Measurements from ENCODE around the gene ISYNA1. TPM values are rescaled to one million over a fixed set of nuclear protein-coding genes. Genes with fewer than 3 reads are reported as not detected.

Gene ISYNA1
- total RNA-seq, 1 donor from 2014 or later = 178 TPM

DNA sequence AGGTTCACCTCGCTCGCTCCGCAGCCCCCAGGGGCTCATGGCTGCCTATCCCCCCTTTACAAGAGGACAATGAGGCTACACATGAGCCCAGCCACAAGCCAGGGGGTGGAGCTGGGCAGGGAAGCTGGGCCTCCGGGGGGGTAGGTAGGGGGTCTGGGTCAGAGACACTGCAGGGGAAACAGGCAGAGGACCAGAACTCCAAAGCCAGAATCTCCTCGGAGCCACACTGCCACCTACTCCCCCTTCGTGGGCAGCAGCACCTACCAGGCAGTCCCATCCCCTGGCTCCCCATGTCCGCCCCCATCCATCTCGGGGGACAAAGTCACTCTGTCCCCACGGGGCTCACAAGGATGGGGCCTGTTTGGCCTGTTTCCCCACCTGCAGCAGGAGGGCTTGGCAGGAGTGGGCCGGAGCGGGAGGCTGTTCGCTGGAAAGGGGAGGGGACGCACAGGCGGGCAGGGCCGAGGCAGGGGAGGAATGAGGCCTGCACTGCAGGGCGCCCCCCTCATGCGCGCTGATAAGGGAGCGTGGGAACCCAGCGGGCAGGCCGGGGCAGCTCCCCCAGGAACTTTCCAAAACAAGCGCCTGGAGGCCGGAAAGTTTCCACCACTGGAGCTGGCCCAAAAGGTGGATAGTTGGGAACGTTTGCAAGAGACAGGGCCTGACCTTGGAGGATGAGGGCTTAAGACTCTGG lies 545 bp upstream of the ISYNA1 start:
- Mint-ChIP-seq H3K27ac (ENCODE audit: unreplicated experiment) (peak overlapping the region; percentile 89), H3K4me3 (ENCODE audit: unreplicated experiment) (peak overlapping the region; percentile 58)

DNA sequence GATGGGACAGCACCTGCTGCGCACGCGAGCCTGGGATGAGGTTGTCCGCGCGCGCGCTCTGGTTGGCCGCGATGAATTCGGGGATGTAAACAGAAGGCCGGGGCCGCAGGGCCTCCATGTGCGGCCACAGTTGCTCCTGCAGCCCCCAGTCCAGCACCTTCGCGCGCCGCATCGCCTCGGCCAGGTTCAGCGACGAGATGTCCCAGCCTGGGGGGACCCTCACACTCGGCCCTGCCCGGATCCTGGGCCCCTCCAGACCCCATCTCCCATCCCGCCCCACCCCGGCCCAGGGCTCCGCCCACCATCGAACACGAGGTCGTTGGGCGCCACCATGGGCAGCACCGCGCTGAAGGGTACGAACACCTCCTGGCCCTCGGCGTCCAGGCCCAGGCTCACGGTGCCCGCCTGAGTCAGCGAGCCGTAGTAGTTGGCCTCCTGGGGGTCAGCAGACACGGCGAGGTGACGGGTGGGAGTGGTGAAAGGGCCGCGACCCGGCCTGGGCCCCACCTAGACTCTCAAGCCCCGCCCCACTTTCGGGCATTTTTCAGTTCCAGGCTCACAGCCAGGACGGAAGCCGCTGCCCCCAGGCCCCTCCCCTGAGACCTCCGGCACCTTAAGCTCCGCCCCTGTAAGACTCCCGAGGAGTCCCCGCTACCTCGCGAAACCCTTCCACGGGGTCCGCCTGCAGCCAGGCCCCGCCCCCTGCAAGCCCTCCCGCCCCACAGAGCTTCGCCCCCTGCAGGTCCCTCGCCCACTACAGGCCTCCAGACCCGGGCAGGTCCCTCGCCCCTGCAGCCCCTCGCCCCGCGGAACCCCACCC lies 1.1 kb downstream of the ISYNA1 start:
- TF ChIP-seq, protein P1, sequence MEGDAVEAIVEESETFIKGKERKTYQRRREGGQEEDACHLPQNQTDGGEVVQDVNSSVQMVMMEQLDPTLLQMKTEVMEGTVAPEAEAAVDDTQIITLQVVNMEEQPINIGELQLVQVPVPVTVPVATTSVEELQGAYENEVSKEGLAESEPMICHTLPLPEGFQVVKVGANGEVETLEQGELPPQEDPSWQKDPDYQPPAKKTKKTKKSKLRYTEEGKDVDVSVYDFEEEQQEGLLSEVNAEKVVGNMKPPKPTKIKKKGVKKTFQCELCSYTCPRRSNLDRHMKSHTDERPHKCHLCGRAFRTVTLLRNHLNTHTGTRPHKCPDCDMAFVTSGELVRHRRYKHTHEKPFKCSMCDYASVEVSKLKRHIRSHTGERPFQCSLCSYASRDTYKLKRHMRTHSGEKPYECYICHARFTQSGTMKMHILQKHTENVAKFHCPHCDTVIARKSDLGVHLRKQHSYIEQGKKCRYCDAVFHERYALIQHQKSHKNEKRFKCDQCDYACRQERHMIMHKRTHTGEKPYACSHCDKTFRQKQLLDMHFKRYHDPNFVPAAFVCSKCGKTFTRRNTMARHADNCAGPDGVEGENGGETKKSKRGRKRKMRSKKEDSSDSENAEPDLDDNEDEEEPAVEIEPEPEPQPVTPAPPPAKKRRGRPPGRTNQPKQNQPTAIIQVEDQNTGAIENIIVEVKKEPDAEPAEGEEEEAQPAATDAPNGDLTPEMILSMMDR (IDR thresholded peaks at IDR 0.05) = peak; percentile 34
- Mint-ChIP-seq H3K27me3 (ENCODE audit: unreplicated experiment) (no peaks in the 10 kb centered on the region), H3K27ac (ENCODE audit: unreplicated experiment) (peak overlapping the region; percentile 31), H3K4me1 (ENCODE audit: unreplicated experiment) (peaks cover 45% of the 10 kb centered on the region), H3K9me3 (ENCODE audit: unreplicated experiment) (no peaks in the 10 kb centered on the region), H3K4me3 (ENCODE audit: unreplicated experiment) (peak overlapping the region; percentile 71), H3K36me3 (ENCODE audit: unreplicated experiment) (no peaks in the 10 kb centered on the region)
- peak; percentile 94 for DNase-seq (ENCODE audit: extremely low spot score, unreplicated experiment)

More for the DNA sequence above, 545 bp upstream of the ISYNA1 start:
- no peak for DNase-seq (ENCODE audit: extremely low spot score, unreplicated experiment)
- Mint-ChIP-seq H3K4me1 (ENCODE audit: unreplicated experiment) (peaks cover 45% of the 10 kb centered on the region), H3K36me3 (ENCODE audit: unreplicated experiment) (peaks cover 2% of the 10 kb centered on the region), H3K9me3 (ENCODE audit: unreplicated experiment) (no peaks in the 10 kb centered on the region), H3K27me3 (ENCODE audit: unreplicated experiment) (no peaks in the 10 kb centered on the region)
- TF ChIP-seq, protein P1 (IDR thresholded peaks at IDR 0.05) = no peak

DNA sequence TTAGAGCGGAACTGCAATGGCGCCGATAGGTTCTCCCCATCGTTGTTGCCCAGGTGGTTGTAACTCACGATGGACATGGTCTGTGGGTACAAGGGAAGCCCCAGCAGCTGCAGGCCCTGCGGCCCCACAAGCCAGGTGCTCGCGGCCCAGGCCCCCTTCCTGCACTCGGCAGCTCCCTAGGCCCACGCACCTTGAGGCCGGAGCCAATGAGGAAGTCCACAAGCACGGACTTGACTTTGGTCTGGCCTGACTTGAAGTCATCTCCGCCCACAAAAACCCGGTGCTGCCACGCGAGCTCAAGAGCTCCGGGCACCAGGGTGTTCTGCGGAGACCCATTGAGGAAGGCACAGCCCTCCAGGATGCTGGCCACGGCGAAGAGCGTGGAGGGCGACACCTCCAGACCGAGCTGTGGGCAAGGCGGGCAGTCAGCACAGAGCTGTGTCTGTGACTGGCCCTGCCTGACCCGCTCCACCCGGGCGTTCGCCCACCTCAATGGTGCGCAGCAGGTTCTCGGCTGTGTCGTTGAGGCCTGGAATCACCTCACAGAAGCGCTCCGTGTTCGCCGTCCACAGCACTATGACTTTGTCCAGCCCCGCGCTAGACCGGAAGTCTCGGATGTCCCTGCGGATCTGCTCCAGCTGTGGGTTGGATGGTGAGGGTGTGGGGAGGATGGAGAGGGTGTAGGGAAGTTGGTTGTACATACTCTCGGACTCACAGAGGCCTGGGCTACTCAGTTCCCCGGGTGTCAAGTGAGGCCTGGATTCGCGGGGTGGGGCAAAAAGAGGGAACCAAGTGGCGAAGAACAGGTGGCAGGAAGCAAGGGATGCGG lies 1.9 kb downstream of the ISYNA1 start:
- H3K4me3 Mint-ChIP-seq (ENCODE audit: unreplicated experiment) = peak overlapping the region; percentile 66
- peaks cover 45% of the 10 kb centered on the region for H3K4me1 Mint-ChIP-seq (ENCODE audit: unreplicated experiment)
- no peaks in the 10 kb centered on the region for H3K36me3 Mint-ChIP-seq (ENCODE audit: unreplicated experiment)
- H3K27ac Mint-ChIP-seq (ENCODE audit: unreplicated experiment) = peak overlapping the region; percentile 27
- no peaks in the 10 kb centered on the region for H3K27me3 Mint-ChIP-seq (ENCODE audit: unreplicated experiment)
- TF ChIP-seq, protein P1 (IDR thresholded peaks at IDR 0.05) = no peak
- no peaks in the 10 kb centered on the region for H3K9me3 Mint-ChIP-seq (ENCODE audit: unreplicated experiment)
- DNase-seq (ENCODE audit: extremely low spot score, unreplicated experiment) = no peak

DNA sequence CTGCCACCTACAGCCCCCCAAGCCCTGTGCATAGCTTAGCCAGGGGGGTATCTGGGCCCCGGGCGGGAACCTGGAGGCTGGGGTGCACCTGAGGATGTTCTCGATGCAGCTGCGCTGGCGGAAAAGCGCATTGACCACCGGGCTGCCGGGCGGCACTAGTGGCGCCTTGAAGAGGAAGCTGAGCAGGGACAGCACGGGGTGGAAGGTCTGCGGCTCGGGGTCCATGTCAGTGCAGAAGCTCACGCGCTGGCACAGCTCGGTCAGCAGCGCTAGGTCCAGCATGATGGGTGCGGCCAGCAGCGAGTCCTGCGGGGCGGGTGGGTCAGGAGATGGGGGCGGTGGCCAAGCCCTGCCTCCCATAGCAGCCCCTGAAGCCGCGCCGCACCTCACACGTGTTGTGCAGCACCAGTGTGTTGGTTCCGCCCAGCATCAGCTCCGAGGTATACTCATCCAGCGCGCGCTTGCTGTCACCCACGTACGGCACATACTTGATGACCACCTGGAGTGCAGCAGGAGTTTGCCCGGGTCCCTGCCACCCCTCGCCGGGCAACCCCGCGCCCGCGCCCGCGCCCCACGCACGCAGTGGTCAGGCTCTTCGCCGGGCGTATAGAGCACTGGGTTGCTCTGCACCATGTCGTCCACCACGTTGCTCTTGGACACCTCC lies 2.6 kb downstream of the ISYNA1 start:
- H3K4me3 Mint-ChIP-seq (ENCODE audit: unreplicated experiment) = no peak overlapping the region
- peaks cover 43% of the 10 kb centered on the region for H3K4me1 Mint-ChIP-seq (ENCODE audit: unreplicated experiment)
- H3K27ac Mint-ChIP-seq (ENCODE audit: unreplicated experiment) = no peak overlapping the region
- no peak for DNase-seq (ENCODE audit: extremely low spot score, unreplicated experiment)
- H3K36me3 Mint-ChIP-seq (ENCODE audit: unreplicated experiment) = no peaks in the 10 kb centered on the region
- no peaks in the 10 kb centered on the region for H3K27me3 Mint-ChIP-seq (ENCODE audit: unreplicated experiment)
- H3K9me3 Mint-ChIP-seq (ENCODE audit: unreplicated experiment) = no peaks in the 10 kb centered on the region
- TF ChIP-seq, protein P1 (IDR thresholded peaks at IDR 0.05) = no peak

Measured in osteocyte (in vitro differentiated cells).